ENCODE results near the gene GRM8.
A peak's percentile ranks its signal among the peaks of the same experiment; 100 is the strongest.

GRCh38 chr7:127251465-127252376 lies 1.0 kb downstream of the GRM8 start:
- TF ChIP-seq CTCF (conservative IDR thresholded peaks at IDR 0.05; ENCODE audit: low read depth, low read length) (no peak), EZH2 (IDR thresholded peaks at IDR 0.05; ENCODE audit: low read length, unreplicated experiment) (peak; percentile 62)

All from PC-3 (cell line).